Inferior parietal cortex (tissue), 1 donor: ENCODE data around the gene PHACTR1.
"Not testable (repeated sequence)": the region's sequence is repeated elsewhere in the genome, so short reads cannot be mapped to it uniquely, and the experiment has no call there.

Experiments used
- DNase-seq: peaks from one replicate; pipeline ENCODE4 v3.0.0-alpha.2; 2016; ENCODE audit errors: extremely low spot score

The PHACTR1 gene

GRCh38 chr6:12749531-12750379, 33.2 kb downstream of the PHACTR1 start:
- no peak for DNase-seq

- DNase-seq = no peak
These were observed 33.8 kb downstream of the PHACTR1 start for GRCh38 chr6:12750416-12750815.

- no peak for DNase-seq
These were observed 35.2 kb downstream of the PHACTR1 start for GRCh38 chr6:12751694-12752325.

- DNase-seq = no peak
These were observed 36.5 kb downstream of the PHACTR1 start for GRCh38 chr6:12753036-12753435.

- DNase-seq = no peak
These were observed 43.7 kb downstream of the PHACTR1 start for GRCh38 chr6:12760226-12760625.

- DNase-seq = no peak
These were observed 44.3 kb downstream of the PHACTR1 start for GRCh38 chr6:12760911-12761310.

GRCh38 chr6:12761376-12762115, 45.0 kb downstream of the PHACTR1 start:
- no peak for DNase-seq

- not testable (repeated sequence) for DNase-seq
These were observed 46.3 kb downstream of the PHACTR1 start for GRCh38 chr6:12762731-12763434.

GRCh38 chr6:12766365-12766764, 49.8 kb downstream of the PHACTR1 start:
- no peak for DNase-seq

GRCh38 chr6:12767016-12767415, 50.4 kb downstream of the PHACTR1 start:
- no peak for DNase-seq

- no peak for DNase-seq
These were observed 53.1 kb downstream of the PHACTR1 start for GRCh38 chr6:12769556-12770256.

GRCh38 chr6:12772416-12772815, 55.8 kb downstream of the PHACTR1 start:
- no peak for DNase-seq

GRCh38 chr6:12776291-12776690, 59.7 kb downstream of the PHACTR1 start:
- no peak for DNase-seq

GRCh38 chr6:12779772-12780171, 63.2 kb downstream of the PHACTR1 start:
- no peak for DNase-seq

GRCh38 chr6:12782136-12782535, 65.6 kb downstream of the PHACTR1 start:
- DNase-seq = no peak

- no peak for DNase-seq
These were observed 68.7 kb downstream of the PHACTR1 start for GRCh38 chr6:12785301-12785700.

- no peak for DNase-seq
These were observed 69.4 kb downstream of the PHACTR1 start for GRCh38 chr6:12785921-12786320.

GRCh38 chr6:12791371-12791770, 74.8 kb downstream of the PHACTR1 start:
- no peak for DNase-seq

- DNase-seq = no peak
These were observed 81.8 kb downstream of the PHACTR1 start for GRCh38 chr6:12798326-12798725.

- no peak for DNase-seq
These were observed 83.6 kb downstream of the PHACTR1 start for GRCh38 chr6:12800120-12800519.

GRCh38 chr6:12801141-12801540, 84.6 kb downstream of the PHACTR1 start:
- DNase-seq = no peak
